Stimulated activated CD4-positive, alpha-beta T cell treated with anti-CD3 and anti-CD28 coated beads, TNF-alpha, amount 100 ng/mL, for 48 hours (primary cell): ENCODE data around the gene SPINK2.

Experiments
- DNase-seq, 3 donors: peaks; one replicate each; pipeline ENCODE4 v3.0.0-alpha.2; 2020; ENCODE audit warnings: low read depth in 3 of 3

The SPINK2 gene

DNA sequence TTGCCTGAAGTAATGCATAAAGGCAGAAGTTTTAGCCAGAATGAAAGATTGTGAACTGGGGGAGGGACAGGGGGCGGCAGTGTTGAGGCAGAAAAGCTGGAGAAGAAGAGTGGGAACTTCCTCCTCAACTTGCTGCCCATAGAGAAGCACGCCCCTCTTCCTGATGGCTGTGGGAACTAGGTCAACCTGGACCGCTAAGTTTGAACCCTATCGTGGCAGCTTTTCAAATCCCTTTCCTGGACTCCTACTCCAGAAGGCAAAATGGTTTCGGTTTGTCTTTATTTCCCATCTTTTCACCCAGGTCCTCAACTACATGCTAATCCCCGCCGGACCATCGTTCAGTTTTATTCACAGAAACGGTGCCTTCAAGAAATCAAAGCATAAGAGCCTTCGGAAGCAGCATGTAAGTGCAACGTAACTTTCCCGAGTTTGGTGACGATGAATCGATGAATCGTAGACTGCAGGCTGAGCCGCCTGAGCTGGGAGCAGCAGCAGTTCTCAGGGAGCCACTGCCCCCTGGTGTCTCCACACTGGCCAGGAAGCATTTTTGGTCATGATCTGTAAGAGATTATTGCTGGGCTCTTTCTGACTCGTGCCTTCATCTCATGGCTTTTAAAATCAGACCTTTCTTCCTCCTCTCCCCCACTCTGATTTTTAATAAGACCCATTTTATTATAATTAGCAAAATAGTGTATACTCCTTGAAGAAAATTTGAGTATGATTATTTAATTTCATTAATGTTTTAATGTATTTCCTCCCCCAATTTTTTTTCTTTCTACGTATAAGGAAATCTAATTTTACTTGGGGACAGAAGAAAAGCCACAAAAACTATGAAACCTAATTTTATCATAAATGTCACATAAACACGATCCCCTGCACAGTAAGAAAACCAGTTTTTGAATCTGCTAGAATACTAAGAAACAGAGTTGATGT is 21.4 kb downstream of the SPINK2 start:
- DNase-seq: peak; percentile 70 to 79 (median 77)

DNA sequence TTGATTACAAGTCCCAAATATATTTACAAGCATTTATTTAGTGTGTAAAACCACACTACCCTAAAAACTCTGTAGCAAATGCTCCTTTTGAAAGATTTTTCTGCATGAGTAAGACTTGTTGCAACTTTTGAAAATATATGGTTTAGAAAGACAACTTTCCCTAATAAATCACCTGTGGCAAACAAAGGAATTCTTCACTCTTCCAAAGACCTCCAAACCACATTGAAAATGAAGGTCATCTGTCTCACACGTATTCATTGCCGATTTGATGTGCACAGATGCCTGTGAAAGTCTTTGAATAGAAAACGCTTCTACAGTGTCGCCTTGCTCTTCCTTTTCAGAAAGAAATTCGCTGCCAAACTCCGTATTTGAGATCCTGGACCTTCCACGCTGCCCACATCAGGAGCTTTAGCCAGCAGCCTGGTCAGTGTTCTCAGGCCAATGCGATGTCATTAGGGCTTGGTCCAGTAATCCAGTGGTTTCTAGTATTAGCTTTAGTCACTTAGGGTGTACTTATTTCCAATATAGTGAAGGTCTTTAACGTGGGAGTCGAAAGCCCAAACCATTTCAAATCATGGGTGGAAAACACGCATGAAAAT is 22.2 kb downstream of the SPINK2 start:
- no peak for DNase-seq

DNA sequence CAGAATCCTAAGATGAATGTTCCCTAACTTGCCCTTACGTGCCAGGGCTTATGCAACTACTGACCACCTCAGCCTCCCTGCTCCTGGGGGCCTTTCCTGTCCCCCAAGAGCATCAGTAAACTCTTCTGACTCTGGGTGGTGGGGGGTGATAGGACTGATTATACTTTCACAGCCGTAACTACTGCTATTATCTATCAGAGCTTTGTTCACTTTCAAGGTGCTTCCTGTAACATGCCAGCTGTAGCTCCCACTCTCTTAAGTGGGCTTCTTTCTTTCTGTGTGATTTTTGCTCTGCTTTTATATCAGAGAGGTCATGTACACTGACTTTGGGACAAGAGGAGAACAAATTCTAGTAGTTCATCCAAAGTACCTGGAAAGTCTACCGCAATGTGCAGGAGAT is 25.3 kb downstream of the SPINK2 start:
- DNase-seq: no peak

DNA sequence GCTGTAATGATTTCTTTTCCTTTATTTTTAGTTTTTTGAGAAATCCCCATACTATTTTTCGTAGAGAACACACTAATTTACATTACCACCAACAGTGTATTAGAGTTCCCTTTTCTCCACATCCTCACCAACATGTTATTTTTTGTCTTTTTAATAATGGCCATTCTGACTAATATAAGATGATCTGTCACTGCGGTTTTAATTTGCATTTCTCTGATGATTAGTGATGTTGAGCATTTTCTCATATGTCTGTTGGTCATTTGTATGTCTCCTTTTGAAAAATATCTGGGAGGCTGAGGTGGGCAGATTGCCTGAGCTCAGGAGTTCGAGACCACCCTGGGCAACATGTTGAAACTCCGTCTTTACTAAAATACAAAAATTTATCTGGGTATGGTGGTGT is 30.2 kb downstream of the SPINK2 start:
- DNase-seq: no peak

DNA sequence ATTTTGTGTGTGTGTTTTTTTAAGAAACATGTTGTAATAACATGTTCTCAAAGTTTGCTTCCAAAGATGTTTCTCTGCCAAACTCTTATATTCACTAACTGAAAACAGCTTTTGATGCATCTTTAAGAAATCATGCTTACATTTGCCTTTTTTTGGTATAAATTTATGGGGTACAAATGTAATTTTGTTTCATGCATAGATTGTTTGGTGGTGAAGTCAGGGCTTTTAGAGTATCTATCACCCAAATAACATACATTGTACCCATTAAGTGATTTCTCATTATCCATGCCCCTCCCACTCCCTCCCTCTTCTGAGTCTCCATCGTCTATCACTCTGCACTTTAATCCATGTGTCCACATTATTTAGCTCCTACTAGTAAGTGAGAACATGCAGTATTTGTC is 30.8 kb downstream of the SPINK2 start:
- DNase-seq: no peak

DNA sequence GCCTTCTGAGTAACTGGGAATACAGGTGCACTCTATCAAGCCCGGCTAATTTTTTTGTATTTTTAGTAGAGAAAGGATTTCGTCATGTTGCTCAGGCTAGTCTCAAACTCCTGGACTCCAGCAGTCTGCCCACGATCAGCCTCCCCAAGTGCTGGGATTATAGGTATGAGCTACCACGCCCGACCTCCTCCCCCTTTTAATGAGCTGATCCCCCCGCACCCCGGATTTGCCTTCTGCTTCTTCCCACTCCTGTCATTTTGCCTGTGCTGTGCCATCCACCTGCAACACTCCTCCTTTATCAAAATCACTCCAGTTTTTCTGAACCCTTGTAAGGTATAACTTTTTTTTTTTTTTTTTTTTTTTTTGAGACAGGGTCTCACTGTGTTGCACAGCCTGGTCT is 33.4 kb downstream of the SPINK2 start:
- no peak for DNase-seq

DNA sequence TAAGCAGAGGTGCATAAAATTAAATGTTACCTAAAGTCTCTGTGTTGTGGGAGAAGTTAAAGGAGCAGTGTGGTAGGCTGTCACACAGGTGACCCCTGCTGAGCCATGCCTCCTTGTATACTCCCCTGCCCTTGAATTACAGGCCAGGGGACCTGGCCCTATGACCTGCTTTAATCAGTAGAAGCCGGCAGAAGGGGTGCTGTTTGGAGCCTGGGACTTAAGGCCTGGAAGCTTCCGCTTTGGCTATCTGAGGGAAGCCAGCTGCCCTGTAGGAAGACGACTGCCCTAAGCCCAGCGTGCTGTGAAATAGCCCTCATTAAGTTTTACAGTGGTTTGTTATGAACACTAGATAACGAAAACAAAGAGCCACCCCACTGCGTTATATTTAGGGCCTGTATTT is 34.1 kb downstream of the SPINK2 start:
- DNase-seq: no peak

DNA sequence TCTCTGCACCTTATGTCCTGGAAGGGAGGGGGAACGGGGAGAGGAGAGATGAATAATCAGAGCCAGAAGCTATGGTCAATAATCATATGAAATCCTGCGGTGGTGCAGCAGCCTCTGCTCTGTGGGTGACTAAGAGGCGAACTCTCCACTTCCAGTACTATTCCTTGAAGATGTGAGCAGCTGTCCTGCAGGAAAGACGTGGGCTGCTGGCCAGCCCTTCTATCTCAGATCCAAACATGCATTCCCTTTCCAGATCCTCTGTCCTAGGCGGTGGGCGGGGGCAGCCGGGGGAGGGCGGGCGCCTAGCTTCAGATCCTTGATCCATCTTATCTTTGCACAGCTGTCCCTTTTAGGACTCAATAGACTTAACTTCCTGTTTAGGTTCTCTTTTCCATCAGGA is 34.5 kb downstream of the SPINK2 start:
- no peak for DNase-seq

DNA sequence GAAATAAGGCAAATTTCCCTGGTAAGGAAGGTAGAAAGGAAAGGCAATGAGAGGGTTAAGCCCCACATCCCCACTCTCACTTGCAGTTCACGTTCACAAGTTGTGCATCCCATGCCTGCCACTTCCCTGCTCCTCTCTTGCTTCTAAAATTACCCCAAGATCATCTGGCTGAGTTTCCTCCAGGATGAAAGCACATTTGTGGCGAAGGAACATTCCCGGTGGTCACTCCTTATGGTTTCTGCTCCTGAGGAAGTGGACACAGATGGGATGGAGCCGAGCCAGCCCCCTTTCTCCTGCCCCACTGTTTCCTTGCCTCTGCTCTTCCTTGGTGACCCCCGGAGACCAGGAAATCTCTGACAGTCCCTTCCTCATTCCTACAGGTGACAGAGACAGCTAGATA is 37.5 kb downstream of the SPINK2 start:
- no peak for DNase-seq

DNA sequence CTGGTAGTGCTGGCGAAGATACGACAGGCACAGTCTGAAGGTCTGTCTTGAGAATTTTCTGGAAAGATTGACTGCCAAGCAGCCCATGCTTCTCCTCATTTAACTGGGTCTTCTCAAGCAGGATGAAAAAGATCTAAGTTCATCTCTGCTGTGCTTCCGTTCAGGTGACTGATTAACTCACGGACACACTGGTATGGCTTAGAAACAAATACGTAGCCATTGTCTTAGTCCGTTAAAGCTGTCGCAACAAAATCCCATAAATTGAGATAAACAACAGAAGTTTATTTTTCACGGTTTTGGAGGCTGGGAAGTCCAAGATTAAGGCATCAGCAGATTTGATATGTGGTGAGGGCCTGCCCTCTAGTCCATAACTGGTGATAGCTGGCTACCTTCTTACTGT is 39.5 kb downstream of the SPINK2 start:
- DNase-seq: no peak

DNA sequence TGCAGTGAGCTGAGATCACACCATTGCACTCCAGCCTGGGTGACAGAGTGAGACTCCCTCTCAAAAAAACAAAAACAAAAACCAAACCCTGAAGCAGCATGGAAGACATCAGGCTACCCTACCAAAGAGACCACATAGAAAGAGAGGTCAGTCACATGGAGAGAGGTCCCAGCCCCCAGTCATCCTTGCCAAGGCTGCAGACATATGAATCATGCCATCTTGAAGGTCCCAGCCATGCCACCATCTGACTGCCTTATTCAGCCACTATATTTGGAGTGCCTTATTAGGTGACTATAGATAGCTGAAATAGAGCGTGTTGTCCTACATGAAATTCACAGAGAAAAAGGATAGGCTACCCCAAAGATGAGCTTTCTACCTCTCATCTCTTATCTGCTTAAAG is 48.2 kb downstream of the SPINK2 start:
- DNase-seq: no peak

DNA sequence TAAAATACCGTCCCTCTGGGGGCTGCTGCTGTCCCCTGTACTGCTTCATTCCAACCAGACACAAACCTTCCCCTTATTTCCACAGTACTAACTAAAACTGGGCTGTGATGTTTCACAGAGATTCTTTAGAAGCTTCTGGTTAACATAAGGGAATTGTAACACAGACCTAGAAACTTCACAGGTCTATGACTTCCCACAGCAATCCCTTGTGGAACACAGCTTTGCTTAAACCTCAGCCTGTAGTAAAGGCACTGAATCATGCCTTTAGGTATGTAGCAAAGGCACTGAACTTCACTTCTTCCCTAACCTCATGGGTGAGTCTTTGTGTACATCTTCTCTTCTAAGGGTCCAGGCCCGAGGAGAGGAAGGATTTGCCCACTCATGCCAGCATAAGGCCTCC is 49.4 kb downstream of the SPINK2 start:
- no peak for DNase-seq

DNA sequence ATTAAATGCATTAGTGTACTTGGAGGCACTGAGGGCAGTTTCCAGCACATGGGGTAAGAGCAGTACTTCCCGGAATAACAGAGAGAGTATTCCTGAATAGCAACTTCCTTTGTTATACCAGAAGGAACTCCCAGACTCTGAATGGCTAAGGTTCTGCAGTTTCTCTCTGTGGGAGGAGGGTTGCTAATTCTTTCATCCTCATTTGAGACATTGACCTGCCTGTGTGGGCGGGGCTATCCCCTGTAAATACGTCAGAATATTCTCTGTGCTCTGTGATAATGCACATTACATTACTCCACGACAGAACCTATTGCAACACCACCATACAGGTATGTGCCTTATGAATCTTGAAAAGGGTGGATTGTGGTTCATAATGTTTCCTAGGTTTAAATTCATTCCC is 52.7 kb downstream of the SPINK2 start:
- no peak for DNase-seq

DNA sequence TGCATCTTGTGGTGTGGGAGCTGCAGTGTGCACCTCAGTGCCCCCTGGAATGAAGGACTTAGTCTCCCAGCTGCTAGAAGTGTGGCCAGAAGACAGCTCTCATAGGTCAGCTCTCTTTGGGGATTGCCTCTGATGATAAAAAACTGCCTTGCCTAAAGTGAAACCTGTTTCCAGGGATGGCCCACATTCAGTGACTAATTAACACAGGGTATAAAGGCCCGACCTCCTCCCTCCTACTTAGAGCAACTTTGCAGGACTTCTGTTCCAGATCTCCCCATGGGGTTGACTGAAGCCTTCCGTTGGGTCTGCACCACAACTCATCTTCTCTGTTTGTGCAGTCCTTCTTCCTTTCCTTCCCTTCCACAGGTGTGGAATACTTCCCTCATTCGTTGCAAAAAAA is 53.2 kb downstream of the SPINK2 start:
- no peak for DNase-seq

DNA sequence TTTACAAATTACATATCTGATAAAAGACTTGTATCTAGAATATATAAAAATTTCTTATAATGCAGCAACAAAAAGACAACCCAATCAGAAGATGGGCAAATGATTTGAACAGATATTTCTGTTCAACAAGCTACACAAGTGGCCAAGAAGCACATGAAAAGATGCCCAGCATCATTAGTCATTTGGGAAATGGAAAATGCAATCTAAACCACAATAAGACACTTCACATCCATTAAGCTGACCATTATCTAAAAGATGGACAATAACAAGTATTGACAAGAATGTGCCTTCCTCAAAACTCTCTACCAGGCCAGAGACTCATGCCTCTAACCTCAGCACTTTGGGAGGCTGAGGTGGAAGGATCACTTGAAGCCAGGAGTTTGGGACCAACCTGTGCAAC is 53.9 kb downstream of the SPINK2 start:
- no peak for DNase-seq

DNA sequence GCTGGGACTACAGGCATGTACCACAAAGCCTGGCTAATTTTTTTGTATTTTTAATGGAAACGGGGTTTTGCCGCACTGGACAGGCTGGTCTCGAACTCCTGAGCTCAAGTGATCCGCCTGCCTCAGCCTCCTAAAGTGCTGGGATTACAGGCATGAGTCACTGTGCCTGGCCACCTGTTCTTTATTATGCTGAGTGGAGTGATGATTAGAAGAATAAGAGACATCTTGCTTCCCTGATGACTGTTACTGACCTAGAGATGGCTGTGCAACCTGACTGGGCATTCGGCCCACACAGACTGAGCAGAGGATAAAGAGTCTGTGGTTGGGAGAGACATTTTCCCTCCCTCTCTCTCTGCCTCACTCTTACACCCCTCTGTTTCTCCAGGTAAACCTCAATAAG is 56.7 kb downstream of the SPINK2 start:
- no peak for DNase-seq

DNA sequence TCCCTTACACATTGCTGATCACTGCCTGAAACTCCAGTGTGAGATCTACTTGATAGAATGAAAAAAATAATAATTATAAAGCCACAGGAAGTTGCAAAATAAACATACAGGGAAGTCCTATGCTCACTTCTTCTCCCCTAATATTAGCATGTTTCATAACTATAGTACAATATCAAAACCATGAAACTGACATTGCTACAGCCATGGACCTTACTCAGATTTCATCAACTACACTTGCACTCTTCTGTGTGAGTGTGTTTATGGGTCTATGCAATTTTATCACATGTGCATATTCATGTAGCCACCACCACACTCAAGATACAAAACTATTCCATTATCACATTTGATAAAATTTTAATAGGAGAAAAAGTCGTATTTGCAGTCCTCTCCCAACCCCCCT is 57.3 kb downstream of the SPINK2 start:
- DNase-seq: no peak

DNA sequence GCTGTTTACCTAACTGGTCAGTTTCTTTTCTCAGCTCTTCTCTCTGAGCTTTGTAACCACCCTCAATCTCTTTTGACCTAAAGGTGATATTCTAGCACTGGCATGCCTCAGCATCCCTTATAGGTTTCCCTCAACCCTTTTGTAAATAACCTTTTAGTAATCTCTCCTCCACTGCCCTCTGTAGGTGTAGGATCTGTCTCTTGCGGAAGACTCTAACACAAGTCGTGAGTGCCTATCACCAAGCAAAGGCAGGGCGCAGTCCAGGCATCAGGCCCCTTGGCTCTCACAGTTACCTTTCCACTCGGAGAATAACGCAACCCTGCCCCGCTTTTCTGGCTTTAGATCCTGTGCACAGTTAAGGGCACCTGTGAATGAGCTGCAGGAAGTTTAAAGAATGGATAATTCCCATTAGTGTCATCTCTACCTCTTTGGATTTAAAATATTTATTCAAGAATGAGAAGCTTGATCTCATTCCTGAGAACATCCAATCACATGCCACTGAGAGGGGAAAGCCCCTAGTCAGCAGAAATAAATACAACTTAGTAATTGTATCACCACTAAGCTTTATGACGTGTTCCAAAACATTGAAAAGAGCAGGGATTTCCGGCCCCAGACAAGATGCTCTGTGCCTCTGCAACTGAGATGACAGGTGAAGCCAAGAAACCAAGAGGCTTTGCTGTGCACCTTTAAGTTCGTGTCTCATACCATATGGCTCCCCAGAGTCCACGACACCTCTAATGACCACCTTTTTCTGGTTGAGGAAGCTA is 58.8 kb downstream of the SPINK2 start:
- no peak for DNase-seq

DNA sequence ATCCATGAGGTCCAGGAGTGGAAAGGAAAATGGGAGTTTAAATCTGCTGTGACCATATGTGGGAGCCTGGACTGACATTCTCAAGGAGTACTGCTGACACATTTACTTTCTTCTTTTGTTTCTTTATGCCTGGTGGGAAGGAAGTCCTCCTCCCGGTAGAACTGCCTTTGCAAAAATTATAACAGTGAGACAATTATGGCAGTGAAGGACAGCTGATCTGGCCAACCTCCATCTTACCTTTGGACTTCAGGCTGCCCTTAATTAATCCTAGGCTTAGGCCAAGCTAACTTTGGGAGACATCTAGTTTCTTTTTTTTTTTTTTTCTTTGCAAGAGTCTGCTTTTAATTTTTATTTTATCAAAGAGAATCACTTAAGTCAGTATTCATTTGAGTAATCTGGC is 61.3 kb downstream of the SPINK2 start:
- no peak for DNase-seq
